Hepatocyte (in vitro differentiated cells): ENCODE results near the gene TFF1. TPM values are rescaled to one million over a fixed set of nuclear protein-coding genes. Genes with fewer than 3 reads are reported as not detected.

Source experiments
- DNase-seq: peaks from one replicate; pipeline ENCODE4 v3.0.0-alpha.2; 2016; ENCODE audit warnings: low spot score
- H2AFZ ChIP-seq: fragments of 200-600 bp; sonication (generic); 2 replicates; pipeline ENCODE4 v1.6.0; 2016; ENCODE audit warnings: antibody characterized with exemption, mild to moderate bottlenecking
- H3K27ac ChIP-seq: fragments of 200-600 bp; sonication (generic); 2 replicates; pipeline ENCODE4 v1.5.1; 2016; ENCODE audit warnings: mild to moderate bottlenecking
- H3K27me3 ChIP-seq: fragments of 200-600 bp; sonication (generic); 2 replicates; pipeline ENCODE4 v1.6.1; 2016
- H3K36me3 ChIP-seq: fragments of 200-600 bp; sonication (generic); replicated peaks from 2 replicates; pipeline ENCODE4 v1.5.1; 2016; ENCODE audit warnings: low read depth; ENCODE audit not compliant: insufficient read depth
- H3K4me1 ChIP-seq: fragments of 200-600 bp; sonication (generic); 2 replicates; pipeline ENCODE4 v1.5.1; 2016; ENCODE audit warnings: mild to moderate bottlenecking, moderate library complexity; ENCODE audit not compliant: insufficient read depth
- H3K4me2 ChIP-seq: fragments of 200-600 bp; sonication (generic); 2 replicates; pipeline ENCODE4 v1.6.0; 2016
- H3K4me3 ChIP-seq: fragments of 200-600 bp; sonication (generic); 2 replicates; pipeline ENCODE4 v1.5.1; 2016; ENCODE audit warnings: mild to moderate bottlenecking
- H3K79me2 ChIP-seq: fragments of 200-600 bp; sonication (generic); 2 replicates; pipeline ENCODE4 v1.6.0; 2017; ENCODE audit warnings: mild to moderate bottlenecking
- H3K9me2 ChIP-seq: fragments of 200-600 bp; sonication (generic); replicated peaks from 2 replicates; pipeline ENCODE4 v1.6.0; 2017; ENCODE audit warnings: mild to moderate bottlenecking; ENCODE audit not compliant: insufficient read depth
- H3K9me3 ChIP-seq: fragments of 200-600 bp; sonication (generic); 2 replicates; pipeline ENCODE4 v1.5.1; 2016; ENCODE audit warnings: low read depth, mild to moderate bottlenecking
- H4K20me1 ChIP-seq: fragments of 200-600 bp; sonication (generic); 2 replicates; pipeline ENCODE4 v1.6.0; 2016; ENCODE audit warnings: mild to moderate bottlenecking; ENCODE audit not compliant: insufficient read depth, poor library complexity, severe bottlenecking
- EZH2 ChIP-seq: fragments of 200-600 bp; sonication (generic); IDR thresholded peaks from 2 replicates; pipeline ENCODE4 v1.6.1; 2016; ENCODE audit warnings: antibody characterized with exemption, mild to moderate bottlenecking, borderline replicate concordance
- EZH2phosphoT487 ChIP-seq: fragments of 200-600 bp; sonication (generic); IDR thresholded peaks from one replicate; pipeline ENCODE4 v1.6.1; 2018; ENCODE audit warnings: antibody characterized with exemption, mild to moderate bottlenecking, low read depth, moderate library complexity; ENCODE audit not compliant: unreplicated experiment, severe bottlenecking
- WGBS: methylation state at CpG from one replicate; pipeline ENCODE4 v1.1.6; 2016; ENCODE audit warnings: low lambda C conversion rate; ENCODE audit errors: missing lambda C conversion rate; 5-methylcytosine and 5-hydroxymethylcytosine counted together
- polyA plus RNA-seq: library from polyadenylated mRNA; unstranded; fragments of >200 nt; fragmentation: Nextera tagmentation; extraction: Ambion mirVana; gene quantifications from 2 replicates; pipeline ENCODE4 v1.2.1, GENCODE V29; 2016
- total RNA-seq: library from RNA; depleted of rRNA; stranded (reverse); fragments of >200 nt; gene quantifications from 2 replicates; pipeline ENCODE4 v1.2.3, GENCODE V29; 2014
- TF ChIP-seq, protein P1 (sequence below): fragments of 200-600 bp; sonication (generic); IDR thresholded peaks from 2 replicates; pipeline ENCODE4 v1.5.1; 2016; ENCODE audit warnings: antibody characterized with exemption, mild to moderate bottlenecking; ENCODE audit not compliant: poor library complexity

Gene TFF1
- total and polyA plus RNA-seq, 2 experiments from 2014 or later, result 57.4 to 140 TPM

DNA sequence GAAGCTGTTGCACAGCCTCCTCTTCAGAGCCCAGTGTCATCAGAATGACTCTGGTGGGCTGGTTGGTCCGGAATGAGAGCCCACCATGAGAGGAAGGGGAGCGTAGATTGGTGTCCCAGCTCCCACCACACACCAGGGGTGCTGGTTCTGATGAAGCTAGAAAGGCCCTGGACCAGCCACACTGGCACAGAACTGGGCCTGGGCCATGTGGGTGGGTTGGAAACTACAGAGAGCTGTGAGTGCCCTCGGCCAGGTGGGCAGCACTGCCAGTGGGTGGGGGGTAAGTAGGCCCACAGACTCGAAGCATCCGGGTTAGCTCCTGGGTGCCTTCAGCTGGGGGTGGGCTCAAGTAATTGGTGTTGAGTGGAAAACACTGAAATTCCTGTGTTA lies 11.6 kb upstream of the TFF1 start:
- Histone ChIP-seq H3K9me3 (no peaks in the 10 kb centered on the region), H3K27me3 (no peaks in the 10 kb centered on the region), H3K4me3 (no peak overlapping the region), H3K79me2 (no peaks in the 10 kb centered on the region), H4K20me1 (no peaks in the 10 kb centered on the region), H2AFZ (no peak overlapping the region), H3K27ac (no peak overlapping the region), H3K9me2 (no peaks in the 10 kb centered on the region), H3K4me2 (no peak overlapping the region), H3K4me1 (no peaks in the 10 kb centered on the region), H3K36me3 (no peaks in the 10 kb centered on the region)
- no peak for TF ChIP-seq EZH2
- TF ChIP-seq, protein P1, sequence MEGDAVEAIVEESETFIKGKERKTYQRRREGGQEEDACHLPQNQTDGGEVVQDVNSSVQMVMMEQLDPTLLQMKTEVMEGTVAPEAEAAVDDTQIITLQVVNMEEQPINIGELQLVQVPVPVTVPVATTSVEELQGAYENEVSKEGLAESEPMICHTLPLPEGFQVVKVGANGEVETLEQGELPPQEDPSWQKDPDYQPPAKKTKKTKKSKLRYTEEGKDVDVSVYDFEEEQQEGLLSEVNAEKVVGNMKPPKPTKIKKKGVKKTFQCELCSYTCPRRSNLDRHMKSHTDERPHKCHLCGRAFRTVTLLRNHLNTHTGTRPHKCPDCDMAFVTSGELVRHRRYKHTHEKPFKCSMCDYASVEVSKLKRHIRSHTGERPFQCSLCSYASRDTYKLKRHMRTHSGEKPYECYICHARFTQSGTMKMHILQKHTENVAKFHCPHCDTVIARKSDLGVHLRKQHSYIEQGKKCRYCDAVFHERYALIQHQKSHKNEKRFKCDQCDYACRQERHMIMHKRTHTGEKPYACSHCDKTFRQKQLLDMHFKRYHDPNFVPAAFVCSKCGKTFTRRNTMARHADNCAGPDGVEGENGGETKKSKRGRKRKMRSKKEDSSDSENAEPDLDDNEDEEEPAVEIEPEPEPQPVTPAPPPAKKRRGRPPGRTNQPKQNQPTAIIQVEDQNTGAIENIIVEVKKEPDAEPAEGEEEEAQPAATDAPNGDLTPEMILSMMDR, result no peak
- TF ChIP-seq EZH2phosphoT487, result no peak
- 92% methylated on average over 5 of the region's 5 CpGs for WGBS
- DNase-seq, result no peak

DNA sequence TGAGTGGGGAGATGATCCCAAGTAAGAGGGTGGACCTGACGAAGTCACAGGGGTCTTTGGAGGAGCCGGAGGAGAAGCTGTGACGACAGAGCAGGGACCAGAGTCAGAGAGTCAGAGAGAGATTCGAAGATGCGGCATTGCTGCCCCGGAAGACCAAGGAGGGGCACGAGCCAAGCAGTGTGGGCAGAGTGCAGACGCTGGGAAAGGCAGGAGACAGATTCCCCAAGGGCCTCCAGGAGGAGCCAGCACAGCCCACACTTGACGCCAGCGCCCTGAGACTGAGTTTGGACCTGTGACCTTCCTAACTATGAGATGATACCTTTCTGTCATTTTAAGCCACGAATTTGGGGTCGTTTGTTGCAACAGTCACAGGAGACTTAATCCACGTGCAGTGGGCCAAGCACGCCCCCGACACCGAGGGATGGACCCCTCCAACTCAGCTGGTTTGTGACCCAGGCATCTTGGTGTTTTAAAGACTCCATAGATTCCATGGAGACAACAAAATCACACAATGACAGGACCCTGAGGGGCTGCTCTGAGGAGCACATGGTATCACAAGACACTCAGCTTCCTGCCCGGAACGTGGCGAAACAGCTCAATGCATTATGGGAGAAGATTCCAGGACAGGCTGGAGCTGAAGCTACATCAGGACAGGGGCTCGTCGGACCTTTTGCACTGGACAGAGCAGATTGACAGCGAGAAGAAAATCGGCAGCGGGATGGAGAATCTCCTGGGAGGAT lies 11.0 kb upstream of the TFF1 start:
- H2AFZ ChIP-seq, result no peak overlapping the region
- TF ChIP-seq EZH2phosphoT487, result no peak
- TF ChIP-seq, protein P1, result no peak
- no peak for TF ChIP-seq EZH2
- no peaks in the 10 kb centered on the region for H3K36me3 ChIP-seq
- no peaks in the 10 kb centered on the region for H3K9me3 ChIP-seq
- no peaks in the 10 kb centered on the region for H3K79me2 ChIP-seq
- no peak overlapping the region for H3K27ac ChIP-seq
- no peak for DNase-seq
- WGBS, result 87% methylated on average over 24 of the region's 24 CpGs
- no peaks in the 10 kb centered on the region for H3K9me2 ChIP-seq
- no peaks in the 10 kb centered on the region for H3K4me1 ChIP-seq
- no peaks in the 10 kb centered on the region for H4K20me1 ChIP-seq
- H3K4me2 ChIP-seq, result no peak overlapping the region
- no peak overlapping the region for H3K4me3 ChIP-seq
- H3K27me3 ChIP-seq, result no peaks in the 10 kb centered on the region

DNA sequence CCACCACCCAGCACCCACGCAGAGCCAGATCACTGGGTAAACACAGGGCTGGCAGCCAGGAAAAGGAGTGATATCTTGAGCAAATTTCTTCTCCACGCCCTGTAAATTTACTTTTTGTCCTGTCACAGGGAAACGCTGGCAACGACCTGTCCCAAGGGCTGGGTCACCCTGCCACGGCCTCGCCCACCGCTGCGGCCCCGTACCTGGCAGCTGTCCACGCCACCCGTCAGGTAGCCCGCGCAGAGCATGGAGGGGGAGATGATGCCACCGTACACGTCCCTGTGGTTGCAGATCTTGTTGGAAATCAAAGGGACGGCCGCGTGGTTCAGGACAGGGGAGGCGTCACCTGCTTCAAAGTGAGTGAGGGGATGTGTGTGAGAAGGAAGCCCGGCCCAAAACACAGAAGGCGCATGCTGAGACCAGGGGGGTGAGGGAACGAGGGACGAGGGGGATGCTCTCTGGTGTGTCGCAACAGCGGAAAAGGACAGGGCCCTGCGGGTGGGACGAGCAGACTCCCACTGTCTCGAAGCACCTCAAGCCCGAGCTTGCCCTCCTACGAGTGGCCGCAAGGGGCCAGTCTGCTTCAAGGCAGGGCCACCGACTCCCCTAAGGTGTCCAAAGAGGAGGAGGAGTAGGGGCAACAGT lies 10.1 kb upstream of the TFF1 start:
- no peak for DNase-seq
- TF ChIP-seq EZH2, result no peak
- TF ChIP-seq EZH2phosphoT487, result no peak
- TF ChIP-seq, protein P1, result no peak
- Histone ChIP-seq H3K4me2 (no peak overlapping the region), H3K79me2 (no peaks in the 10 kb centered on the region), H3K4me1 (no peaks in the 10 kb centered on the region), H3K9me3 (no peaks in the 10 kb centered on the region), H3K4me3 (no peak overlapping the region), H3K9me2 (no peaks in the 10 kb centered on the region), H3K27ac (no peak overlapping the region), H3K27me3 (no peaks in the 10 kb centered on the region), H4K20me1 (no peaks in the 10 kb centered on the region), H2AFZ (no peak overlapping the region), H3K36me3 (no peaks in the 10 kb centered on the region)
- 77% methylated on average over 32 of the region's 32 CpGs for WGBS
